D341Med (cell line): Measurements from ENCODE around the gene NCR2.

ENCODE experiments used
- DNase-seq: peaks from one replicate; pipeline ENCODE4 v3.0.0; 2012; ENCODE audit warnings: low spot score

The NCR2 gene

DNA sequence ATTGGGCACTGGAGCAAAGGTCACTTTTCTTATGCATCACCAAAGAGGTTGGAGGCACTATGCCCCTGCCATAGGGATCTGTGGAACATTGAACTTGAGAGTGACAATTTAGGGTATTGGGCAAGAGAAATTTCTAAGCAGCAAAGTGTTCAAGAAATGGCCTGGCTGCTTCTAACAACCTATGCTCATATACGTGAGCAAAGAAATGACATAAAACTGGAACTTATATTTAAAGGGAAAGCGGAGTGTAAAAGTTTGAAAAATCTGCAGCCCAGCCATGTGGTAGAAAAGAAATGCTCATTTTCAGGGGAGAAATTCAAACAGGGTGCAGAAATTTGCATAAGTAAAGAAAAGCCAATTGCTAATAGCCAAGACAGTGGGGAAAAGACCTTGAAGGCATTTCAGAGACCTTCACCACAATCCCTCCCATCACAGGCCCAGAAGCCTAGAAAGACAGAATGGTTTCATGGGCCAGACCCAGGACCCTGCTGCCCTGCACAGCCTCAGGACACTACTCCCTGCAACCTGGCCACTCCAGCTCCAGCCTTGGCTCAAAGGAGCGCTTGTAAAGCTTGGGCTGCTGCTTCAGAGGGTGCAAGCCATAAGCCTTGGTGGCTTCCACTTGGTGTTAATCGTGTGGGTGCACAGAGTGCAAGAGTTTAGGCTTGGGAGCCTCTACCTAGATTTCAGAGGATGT is 24.4 kb downstream of the NCR2 start:
- no peak for DNase-seq

DNA sequence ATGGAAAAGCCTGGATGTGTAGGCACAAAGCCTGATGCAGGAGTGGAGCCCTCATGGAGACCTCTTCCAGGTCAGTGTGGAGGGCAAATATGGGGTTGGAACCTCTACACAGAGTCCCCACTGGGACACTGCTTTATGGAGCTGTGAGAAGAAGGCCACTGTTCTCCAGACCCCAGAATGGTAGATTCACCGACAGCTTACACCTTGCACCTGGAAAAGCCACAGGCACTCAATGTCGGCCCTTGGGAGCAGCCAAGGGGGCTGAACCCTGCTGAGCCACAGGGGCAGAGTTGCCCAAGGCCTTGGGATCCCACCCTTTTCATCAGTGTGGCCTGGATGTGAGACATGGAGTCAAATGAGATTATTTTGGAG is 24.9 kb downstream of the NCR2 start:
- DNase-seq: no peak

DNA sequence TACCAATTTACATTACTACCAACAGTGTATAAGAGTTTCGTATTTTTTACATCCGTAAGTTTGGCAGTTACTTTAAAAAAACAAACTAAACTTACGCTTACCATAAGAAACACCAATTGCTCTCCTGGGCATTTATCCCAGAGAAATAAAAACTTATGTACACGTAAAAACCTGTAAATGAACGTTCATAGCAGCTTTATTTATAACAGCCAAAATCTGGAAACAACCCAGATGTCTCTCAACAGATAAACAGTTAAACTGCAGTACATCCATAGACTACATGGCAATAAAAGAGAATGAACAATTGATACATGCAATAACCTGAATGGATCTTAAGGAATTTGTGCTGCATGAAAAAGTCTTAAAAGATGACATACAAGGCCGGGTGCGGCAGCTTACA is 30.7 kb downstream of the NCR2 start:
- no peak for DNase-seq

DNA sequence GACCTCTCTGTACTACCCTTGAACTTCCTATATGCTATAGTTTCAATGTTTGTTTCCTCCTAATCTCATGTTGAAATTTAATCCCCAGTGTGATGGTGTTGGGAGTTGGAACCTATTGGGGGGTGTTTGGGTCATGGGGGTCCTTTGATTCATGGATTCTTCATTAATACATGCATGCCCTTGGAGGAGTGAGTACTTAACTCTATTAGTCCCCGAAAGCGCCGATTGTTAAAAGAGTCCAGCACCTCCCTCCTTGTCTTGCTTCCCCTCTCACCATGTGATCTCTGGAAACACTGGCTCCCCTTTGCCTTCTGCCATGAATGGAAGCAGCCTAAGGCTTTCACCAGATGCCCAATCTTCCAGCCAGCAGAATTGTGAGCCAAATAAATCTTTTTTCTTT is 31.7 kb downstream of the NCR2 start:
- DNase-seq: no peak

DNA sequence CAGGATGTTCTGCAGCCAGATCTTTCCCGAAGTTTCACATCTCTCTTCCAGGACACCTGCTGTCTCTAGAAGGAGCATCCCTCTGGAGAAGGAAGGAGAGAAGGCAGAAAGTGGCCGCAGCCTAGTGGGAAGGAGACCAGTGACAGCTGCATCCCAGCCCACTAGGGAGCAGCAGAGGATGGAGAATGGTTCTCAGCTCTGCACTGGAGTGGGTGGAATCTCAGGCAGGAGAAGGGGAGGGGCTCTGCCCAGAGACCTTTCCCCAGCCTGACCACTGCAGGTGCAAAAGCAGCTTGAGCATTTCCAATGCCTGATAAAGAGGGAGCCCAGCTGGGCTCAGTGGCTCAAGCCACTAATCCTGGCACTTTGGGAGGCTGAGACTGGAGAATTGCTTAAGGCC is 32.3 kb downstream of the NCR2 start:
- peak; percentile 86 for DNase-seq

DNA sequence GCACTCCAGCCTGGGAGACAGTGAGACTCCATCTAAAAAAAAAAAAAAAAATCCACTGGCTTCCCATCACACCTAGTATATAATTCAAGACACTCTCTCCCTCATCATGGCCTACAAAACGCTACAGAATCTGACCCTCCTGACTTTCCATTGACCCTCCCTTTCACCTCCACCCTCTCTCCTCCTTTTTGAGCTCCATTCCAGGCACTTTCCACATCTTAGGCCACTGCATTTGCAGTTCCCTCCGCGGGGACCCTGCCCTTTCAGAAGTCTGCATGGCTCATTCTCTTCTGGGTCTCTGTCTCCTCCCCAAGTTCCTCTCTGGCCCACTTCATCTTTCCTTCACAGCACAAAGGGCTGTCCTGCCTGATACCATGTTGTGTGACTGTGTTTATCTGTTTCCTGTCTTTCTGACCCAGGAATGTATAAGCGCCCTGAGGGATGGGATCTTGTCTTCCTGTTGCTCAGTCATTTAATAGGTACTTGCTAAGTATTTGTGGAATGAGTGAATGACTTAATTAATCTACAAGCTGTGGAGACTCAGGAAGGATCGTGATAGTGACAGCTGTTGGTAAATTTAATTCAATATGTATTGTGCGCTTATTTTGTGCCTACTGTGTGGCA is 35.2 kb downstream of the NCR2 start:
- DNase-seq: no peak

DNA sequence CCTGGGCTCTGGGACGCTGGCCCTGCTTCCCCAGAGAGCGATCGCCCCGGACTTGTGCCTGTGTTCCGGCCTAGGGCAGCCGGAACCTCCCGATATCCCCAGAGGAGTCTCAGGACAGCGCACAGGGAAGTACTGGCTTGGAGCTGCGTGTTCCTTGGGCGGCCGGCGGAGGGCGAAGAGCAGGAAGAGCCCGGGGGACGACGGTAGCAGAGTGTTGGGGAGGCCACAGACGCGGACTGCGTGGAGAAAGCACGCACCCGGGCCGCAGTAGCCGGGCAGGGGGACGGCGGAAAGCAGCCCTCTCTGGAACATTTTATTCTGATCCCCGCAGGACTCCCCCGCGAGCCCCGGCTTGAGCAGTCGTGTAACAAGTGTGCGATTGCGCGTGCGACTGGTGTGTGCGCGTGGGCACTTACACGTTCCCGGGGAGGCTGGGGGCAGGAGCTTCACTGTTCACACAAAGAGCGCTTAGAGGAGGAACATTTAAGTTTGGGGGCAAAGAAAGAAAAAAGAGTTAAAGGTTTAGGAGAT is 36.1 kb downstream of the NCR2 start:
- peak; percentile 44 for DNase-seq

DNA sequence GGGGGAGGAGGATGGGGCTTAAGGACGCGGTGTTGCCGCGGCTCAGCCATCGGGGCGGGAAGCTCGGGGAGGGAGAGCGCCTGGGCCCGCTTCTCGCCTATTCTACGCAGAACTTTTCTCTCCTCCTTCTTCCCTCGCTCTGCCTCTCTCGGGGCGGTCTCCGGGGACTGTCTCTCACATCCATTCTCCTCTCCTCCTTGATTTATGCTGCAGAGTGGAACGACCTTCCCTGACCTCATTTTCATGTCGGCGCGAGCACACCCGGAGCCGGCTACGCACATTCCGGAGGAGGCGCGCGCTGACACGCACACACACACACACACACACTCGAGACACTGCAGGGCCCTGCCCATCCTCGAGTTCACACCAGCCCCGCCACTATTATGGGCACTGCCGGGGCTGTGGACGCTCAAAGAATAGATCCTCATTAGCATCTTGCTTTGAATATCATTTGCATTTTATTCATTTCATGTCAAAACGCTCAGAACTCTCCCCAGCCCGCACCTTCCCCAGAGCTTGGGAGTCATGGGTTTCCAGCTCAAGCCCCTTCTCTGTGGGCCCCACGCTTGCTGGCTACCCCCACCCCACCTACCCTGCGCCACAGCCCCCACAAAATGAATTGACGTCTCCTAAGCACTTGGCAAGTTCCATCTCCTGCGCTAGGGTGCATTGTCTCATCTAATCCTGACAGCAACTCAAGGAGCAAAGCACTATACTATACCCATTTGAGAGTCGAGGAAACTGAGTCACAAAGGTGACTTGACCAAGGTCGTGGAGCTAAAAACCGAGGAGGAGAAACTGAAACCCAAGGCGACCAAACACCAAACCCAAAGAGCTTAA is 36.8 kb downstream of the NCR2 start:
- DNase-seq: no peak

DNA sequence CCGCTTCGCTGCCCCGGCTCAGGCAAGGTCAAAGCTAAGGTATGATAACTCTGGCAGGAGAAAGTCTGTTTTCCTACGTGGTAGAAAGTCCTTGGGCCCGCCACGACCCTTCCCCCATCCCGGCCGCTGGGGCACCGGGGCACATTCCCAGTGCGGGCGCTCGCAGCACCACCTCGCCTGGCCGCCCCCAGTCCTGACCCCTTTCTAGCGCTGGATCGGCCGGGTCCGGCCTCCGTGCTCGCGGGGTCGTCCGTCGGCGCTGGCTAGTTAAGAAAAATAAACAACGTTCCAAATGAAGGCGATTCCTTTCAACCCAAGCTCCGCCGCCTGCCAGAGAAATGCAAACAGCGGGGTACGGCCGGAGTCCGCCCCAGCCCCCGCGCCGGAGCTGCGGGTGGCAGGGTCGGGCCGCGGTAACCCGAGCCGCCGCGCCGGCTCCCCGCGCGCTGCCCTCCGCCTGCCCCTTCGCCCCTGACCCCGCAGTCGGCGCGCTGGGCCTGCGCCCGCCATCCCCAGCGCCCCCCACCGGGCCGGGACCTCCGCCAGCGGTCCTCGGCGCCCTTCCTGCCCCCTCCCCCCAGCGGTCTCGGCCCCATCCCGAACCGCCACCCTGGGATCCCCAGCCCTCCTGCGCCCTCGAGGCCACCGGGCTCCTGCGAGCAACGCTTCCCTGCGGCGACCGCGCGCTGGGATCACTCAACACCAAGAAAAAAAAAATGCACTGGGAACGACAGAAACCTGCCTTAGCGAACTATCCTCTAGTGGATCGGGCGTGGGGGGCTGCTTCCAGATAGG is 37.6 kb downstream of the NCR2 start:
- DNase-seq: peak; percentile 51

DNA sequence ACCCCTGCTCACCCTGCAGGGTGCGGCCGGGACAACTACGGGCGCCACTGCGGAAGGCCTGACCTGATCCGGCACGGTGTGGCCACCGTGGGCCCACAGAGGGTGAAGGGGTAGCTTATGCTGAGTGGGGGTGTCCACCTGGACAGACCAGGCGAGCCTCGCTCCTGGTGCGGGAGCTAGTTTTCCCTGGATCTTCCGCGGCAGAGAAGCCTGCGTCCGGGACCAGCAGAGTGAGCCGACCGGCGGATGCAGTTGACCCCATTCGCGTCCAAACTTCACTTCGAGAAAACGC is 38.2 kb downstream of the NCR2 start:
- peak; percentile 39 for DNase-seq

DNA sequence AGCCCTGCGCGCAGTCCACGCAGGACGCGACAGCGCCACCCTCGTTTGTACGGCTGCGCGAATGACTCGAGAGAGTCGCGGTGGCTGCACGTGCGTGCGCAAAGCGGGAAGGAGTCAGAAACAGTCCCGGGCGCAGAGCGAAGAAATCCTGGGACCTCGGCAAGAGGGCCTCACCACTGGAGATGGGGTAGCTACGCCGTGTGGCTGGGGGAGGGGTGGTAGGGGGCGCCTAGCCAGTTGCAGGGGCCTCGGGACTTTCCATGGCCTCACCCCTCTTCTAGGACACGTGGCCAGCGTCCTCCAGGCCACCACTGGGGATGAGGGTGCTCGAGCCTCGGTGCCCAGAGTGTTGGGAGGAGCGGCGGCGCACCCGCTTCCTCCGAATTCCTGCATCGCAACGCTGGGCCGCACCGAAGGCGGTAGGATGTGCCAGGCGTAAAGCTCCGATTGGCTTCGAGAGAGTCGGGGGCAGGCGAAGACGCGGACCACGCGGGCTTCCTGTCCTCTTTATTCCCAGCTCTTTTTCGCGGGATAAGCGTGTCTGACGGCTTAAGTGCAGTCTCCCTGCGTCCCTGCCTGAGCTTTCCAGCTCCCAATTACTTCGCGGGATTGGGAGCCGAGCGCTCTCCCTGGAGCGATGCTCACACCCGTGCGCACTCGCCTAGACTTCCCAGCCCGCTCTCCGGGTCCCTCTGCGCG is 38.7 kb downstream of the NCR2 start:
- peak; percentile 72 for DNase-seq

DNA sequence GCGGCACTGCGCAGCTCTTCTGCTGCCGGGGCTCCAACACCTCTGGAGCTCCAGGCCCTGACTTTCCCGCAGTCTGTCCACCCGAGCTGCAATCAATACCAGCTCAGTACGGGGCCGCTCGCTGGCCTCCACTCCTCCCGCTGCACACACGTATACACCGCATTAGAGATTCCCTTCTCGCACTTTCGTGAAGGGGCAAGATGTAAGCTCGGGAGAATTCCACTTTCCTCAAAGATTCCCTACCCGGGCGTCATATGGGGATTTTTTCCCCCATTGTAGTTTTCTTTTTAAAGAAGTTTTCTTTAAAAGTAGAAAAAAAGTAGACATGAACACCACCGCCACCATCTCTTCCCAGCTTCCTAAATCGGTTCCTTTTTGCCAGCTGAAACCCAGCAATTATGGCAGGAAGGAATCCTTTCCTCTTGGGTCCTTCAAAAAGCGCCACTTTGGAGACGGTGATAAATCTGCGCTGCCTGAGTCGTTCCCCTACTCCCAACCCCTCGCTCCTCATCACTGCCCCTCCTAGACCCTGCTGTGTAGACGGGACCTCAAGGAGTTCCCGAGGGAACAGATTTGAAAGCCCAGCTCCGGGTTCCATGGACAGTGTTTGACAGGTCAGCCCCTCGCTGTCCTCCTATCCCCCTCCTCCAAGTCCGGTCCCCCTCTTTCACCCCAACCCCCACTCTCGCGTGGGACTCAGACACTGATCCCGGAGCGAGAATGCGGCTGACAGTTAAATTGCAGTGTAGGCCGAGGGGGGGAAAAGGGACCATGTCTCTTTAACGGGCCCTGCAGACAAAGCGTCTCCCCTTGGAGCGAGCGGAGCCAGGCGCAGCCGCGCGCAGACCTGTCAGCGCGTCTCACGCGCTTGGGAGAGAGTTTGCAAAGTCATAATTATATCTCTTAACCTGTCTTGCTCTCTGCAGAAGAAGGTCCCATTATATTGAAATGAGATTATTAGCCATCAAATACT is 39.5 kb downstream of the NCR2 start:
- peak; percentile 71 for DNase-seq

DNA sequence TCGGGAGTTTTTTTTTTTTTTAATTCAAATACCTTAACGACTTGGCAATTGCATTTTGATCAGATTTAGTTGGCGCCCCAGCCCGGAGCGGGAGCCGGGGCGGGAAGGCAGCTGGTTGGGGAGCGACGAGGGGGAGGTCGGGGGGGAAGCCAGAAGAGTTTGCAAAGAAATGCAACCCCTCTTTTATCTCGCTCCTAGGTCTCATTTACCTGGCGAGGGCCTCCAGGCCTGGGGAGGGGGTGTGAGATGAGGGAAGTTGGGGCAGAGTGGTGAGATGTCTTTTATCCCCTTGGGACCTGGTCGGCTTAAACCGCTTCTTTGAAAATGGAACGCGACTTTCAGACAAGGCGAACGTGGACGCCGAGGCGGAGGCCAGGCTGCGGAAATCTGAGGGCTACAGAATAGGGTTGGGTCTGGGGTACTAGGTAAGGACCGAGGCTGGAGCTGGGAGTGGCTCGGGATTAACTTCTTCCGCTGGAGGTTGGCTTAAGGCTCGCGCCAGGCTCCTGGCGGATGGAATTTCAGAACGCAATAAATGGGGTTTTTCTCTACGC is 40.3 kb downstream of the NCR2 start:
- DNase-seq: peak; percentile 51

DNA sequence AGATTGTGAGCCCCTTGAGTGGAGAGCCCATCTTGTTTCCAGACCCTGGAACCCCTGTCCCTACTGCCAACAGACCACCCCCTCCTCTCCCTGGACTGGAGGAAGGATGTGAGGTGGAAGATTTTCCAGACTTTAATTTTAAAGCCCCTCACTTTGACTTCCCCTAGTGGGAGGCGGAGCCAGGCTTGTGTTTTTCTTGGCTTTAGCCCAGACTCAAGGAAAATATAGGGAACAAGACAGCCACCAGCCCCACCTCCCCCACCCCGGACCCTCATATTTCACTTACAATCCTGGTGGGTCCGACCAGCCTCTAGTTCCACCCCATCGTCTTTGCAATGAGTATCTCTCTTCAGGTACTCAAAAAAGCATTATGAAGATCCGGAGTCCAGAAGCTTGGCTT is 40.8 kb downstream of the NCR2 start:
- no peak for DNase-seq

DNA sequence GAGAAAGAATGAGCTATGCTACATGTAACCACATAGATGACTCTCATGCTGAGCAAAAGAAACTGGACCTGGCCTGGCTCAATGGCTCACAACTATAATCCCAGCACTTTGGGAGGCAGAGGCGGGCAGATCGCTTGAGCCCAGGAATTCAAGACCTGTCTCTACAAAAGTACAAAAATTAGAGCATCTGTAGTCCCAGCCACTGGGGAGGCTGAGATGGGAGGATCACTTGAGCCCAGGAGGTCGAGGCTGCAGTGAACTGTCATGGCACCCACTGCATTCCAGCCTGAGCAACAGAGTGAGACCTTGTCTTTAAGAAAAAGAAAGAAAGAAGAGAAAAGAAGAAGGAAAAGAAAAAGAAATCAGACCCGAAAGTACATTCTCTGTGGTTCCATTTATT is 41.7 kb downstream of the NCR2 start:
- no peak for DNase-seq

DNA sequence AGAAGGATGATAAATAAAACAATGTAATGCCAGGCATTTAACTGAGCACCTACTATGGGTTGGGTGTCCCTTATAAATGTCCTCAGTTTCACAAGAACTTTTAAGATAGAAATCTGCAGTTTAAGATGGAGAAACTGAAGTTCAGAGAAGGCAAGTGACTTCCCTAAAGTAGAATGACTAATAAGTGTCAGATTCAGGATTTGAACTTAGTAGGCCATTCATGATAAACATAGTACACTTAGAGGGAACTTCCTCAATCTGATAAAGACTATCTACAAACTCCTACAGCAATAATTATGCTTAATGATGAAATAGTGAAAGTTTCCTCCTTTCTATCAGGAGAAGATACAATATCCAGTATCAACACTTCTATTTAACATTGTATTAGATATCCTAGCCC is 43.9 kb downstream of the NCR2 start:
- no peak for DNase-seq

DNA sequence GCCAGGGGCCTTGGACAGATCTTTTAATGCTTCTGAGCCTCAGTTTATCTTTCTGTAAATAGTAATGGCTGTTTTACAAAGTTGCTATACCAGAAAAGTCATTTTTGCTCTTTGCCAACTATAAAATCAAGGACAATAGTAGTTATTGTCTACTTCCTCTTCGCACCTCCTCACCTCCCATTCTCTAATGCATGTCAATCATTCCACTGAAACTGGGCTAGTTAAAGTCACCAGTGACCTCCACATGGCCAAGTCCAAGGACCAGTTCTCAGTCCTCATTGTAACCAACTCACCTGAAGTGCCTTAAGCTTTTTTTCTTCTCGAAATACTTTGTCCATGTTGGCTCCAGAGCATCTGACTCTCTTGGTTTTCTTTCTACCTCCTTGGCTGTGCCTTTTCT is 51.2 kb downstream of the NCR2 start:
- no peak for DNase-seq

DNA sequence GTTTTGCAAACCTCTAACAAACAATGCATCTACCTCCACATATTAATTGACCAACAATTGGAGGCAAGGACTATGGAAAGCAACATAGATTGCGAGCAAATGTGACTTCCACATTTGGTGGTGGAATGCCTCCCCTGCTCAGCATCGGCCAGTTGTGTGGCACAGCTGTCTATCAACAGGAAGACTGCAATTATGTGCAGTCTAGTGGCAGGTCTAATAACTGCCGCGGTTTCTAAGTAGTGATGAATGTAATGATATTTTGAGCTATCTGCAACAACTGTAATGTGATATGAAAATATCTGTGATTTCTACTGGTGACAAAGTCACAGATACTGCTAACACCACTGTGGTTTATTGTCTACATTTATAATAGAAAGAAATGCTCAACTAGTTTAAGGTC is 56.8 kb downstream of the NCR2 start:
- DNase-seq: no peak

DNA sequence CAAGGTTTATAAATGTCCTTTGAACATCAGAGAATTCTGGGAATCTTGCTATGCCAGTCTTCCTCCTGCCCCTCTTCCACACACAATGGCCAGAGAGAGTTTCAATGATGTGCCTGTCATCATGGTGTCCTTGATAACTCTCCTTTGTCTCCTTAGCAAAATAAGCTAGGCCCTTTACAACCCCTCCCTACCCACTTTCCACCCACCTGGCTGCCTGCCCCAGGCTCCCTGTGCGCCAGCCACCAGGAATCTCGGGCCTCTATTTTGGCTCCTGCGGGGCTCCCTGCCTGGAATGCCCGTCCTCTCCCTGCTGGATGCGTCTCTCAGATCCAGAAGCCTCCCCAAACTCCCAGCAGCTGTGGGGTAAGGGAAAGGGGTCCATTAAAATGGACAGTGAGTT is 60.9 kb downstream of the NCR2 start:
- no peak for DNase-seq

DNA sequence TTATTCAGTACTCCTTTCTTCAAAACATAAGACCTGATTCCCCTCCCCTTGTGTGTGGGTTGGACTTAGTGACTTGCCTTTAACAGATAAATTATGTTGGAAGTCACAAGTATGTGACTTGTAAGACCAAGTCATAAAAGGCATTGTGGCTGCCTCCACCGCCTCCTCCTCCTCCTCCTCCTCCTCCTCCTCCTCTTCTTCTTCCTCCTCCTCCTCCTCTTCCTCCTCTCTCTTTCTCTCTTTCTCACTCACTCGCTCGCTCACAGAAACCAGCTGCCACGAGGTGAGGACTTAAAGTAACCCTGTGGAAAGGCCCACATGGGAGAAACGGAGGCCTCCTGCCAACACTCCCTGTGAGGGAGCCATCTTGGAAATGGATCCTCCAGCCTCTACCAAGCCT is 64.0 kb downstream of the NCR2 start:
- no peak for DNase-seq
